H1 (cell line): Measurements from ENCODE around the gene BBS9. TPM values are rescaled to one million over a fixed set of nuclear protein-coding genes. Genes with fewer than 3 reads are reported as not detected.

Experiments used
- CTCF ChIA-PET: fragments of 300-600 bp; sonication (Branson Sonifier 250); formaldehyde crosslinking; loops from one replicate; lab custom pipeline; 2021; ENCODE audit not compliant: partially characterized antibody; lab: Charles Lee
- POLR2A ChIA-PET: fragments of 300-600 bp; sonication (Branson Sonifier 250); formaldehyde crosslinking; loops from one replicate; lab custom pipeline; 2021; ENCODE audit warnings: inconsistent platforms; ENCODE audit not compliant: partially characterized antibody; lab: Charles Lee
- DNase-seq, 2 experiments: peaks; one replicate each; pipeline versions ENCODE4 v3.0.0 to v3.0.0-alpha.2; 2010 to 2022; ENCODE audit warnings: low spot score in 2 of 2, low read depth in 1 of 2, mixed read lengths in 1 of 2
- FAIRE-seq: peaks from 2 replicates; lab custom pipeline; 2011; peaks lifted over from hg19 to GRCh38; lab: Jason Lieb, UNC
- H2AFZ ChIP-seq: 2 replicates; pipeline ENCODE4 v1.8.1; 2012; ENCODE audit warnings: low read length, inconsistent platforms
- H2AK5ac ChIP-seq: 2 replicates; pipeline ENCODE4 v1.6.1; 2013; ENCODE audit warnings: low read depth, low read length
- H2BK120ac ChIP-seq: replicated peaks from 2 replicates; pipeline ENCODE3; 2013; ENCODE audit warnings: low read depth, low read length, inconsistent platforms
- H2BK12ac ChIP-seq: 2 replicates; pipeline ENCODE4 v1.6.1; 2013; ENCODE audit warnings: low read depth, low read length
- H2BK15ac ChIP-seq: 2 replicates; pipeline ENCODE4 v1.6.1; 2013; ENCODE audit warnings: low read length
- H2BK20ac ChIP-seq: 2 replicates; pipeline ENCODE4 v1.6.1; 2013; ENCODE audit warnings: low read length
- H2BK5ac ChIP-seq: 2 replicates; pipeline ENCODE4 v1.6.1; 2013; ENCODE audit warnings: low read depth, low read length
- H3K14ac ChIP-seq: 2 replicates; pipeline ENCODE4 v1.6.1; 2013; ENCODE audit warnings: inconsistent platforms; ENCODE audit not compliant: insufficient read length
- H3K18ac ChIP-seq: 2 replicates; pipeline ENCODE4 v1.6.1; 2013; ENCODE audit warnings: low read length; ENCODE audit errors: extremely low read depth
- H3K23ac ChIP-seq: 2 replicates; pipeline ENCODE4 v1.6.1; 2013; ENCODE audit warnings: inconsistent platforms; ENCODE audit not compliant: insufficient read length
- H3K23me2 ChIP-seq: 2 replicates; pipeline ENCODE4 v1.6.1; 2013; ENCODE audit warnings: low read depth, low read length
- H3K27ac ChIP-seq: 2 replicates; pipeline ENCODE4 v1.6.1; 2011; ENCODE audit warnings: low read depth, low read length, inconsistent platforms
- H3K27me3 ChIP-seq, 4 experiments: replicated peaks in 1 of 4; 1 replicate in 1 of 4; 2 replicates in 3 of 4; pipeline versions ENCODE4 v1.6.1 to v1.8.1; 2011 to 2013; ENCODE audit warnings: low read length in 3 of 4, mild to moderate bottlenecking in 3 of 4, inconsistent platforms in 2 of 4, mixed read lengths in 2 of 4, moderate library complexity in 1 of 4; ENCODE audit not compliant: control insufficient read depth in 3 of 4, insufficient read depth in 3 of 4; ENCODE audit errors: extremely low read depth in 1 of 4
- H3K36me3 ChIP-seq, 4 experiments: 2 replicates each; pipeline versions ENCODE4 v1.6.1 to v1.8.1; 2011 to 2013; ENCODE audit warnings: mild to moderate bottlenecking in 4 of 4, low read length in 3 of 4, moderate library complexity in 2 of 4, control low read depth in 1 of 4, inconsistent platforms in 1 of 4; ENCODE audit not compliant: insufficient read depth in 4 of 4, control insufficient read depth in 2 of 4
- H3K4ac ChIP-seq: replicated peaks from 2 replicates; pipeline ENCODE3; 2013; ENCODE audit warnings: low read length, low read depth, mixed read lengths, inconsistent platforms; ENCODE audit not compliant: insufficient read length
- H3K4me1 ChIP-seq, 4 experiments: replicated peaks in 1 of 4; 1 replicate in 1 of 4; 2 replicates in 3 of 4; pipeline versions ENCODE4 v1.6.1 to v1.8.1; 2011 to 2013; ENCODE audit warnings: low read length in 3 of 4, inconsistent platforms in 2 of 4, mixed read lengths in 1 of 4; ENCODE audit not compliant: insufficient read depth in 4 of 4, control insufficient read depth in 3 of 4
- H3K4me2 ChIP-seq, 2 experiments: 2 replicates each; pipeline versions ENCODE4 v1.6.1 to v1.8.1; 2011 to 2013; ENCODE audit warnings: low read depth in 2 of 2, low read length in 2 of 2, control low read depth in 1 of 2, inconsistent platforms in 1 of 2, mild to moderate bottlenecking in 1 of 2; ENCODE audit not compliant: insufficient read depth in 1 of 2
- H3K4me3 ChIP-seq, 4 experiments: fragments of 200-600, 300-600 bp in 1 of 4; sonication (generic), shearing (Covaris generic), sonication (Bioruptor Twin) in 1 of 4; 2 replicates each; pipeline versions ENCODE4 v1.5.1 to v1.8.1; 2011 to 2016; ENCODE audit warnings: low read length in 4 of 4, low read depth in 3 of 4, control low read depth in 2 of 4, inconsistent platforms in 2 of 4, mild to moderate bottlenecking in 2 of 4, mixed read lengths in 1 of 4, moderate library complexity in 1 of 4; ENCODE audit not compliant: insufficient read depth in 2 of 4; ENCODE audit errors: extremely low read depth in 1 of 4
- H3K56ac ChIP-seq: replicated peaks from 2 replicates; pipeline ENCODE3; 2013; ENCODE audit warnings: low read depth, mild to moderate bottlenecking, mixed read lengths, low read length, inconsistent platforms; ENCODE audit not compliant: insufficient read length
- H3K79me1 ChIP-seq: 2 replicates; pipeline ENCODE4 v1.6.1; 2013; ENCODE audit warnings: low read depth, low read length, control low read depth
- H3K79me2 ChIP-seq, 2 experiments: 2 replicates each; pipeline versions ENCODE4 v1.6.1 to v1.8.1; 2012 to 2013; ENCODE audit warnings: low read length in 2 of 2, mild to moderate bottlenecking in 2 of 2, inconsistent platforms in 1 of 2; ENCODE audit not compliant: insufficient read depth in 2 of 2, control insufficient read depth in 1 of 2
- H3K9ac ChIP-seq, 4 experiments: replicated peaks in 1 of 4; 1 replicate in 1 of 4; 2 replicates in 3 of 4; pipeline versions ENCODE4 v1.6.1 to v1.8.1; 2011 to 2013; ENCODE audit warnings: low read depth in 3 of 4, low read length in 3 of 4, control low read depth in 2 of 4, mild to moderate bottlenecking in 2 of 4, moderate library complexity in 2 of 4, inconsistent platforms in 1 of 4; ENCODE audit errors: extremely low read depth in 1 of 4
- H3K9me3 ChIP-seq, 2 experiments: 2 replicates each; pipeline versions ENCODE4 v1.6.1 to v1.8.1; 2012 to 2013; ENCODE audit warnings: mild to moderate bottlenecking in 2 of 2, moderate library complexity in 2 of 2, control low read depth in 1 of 2, inconsistent platforms in 1 of 2, low read depth in 1 of 2, low read length in 1 of 2, mixed read lengths in 1 of 2; ENCODE audit not compliant: insufficient read depth in 2 of 2
- H4K20me1 ChIP-seq, 2 experiments: replicated peaks in 1 of 2; 2 replicates each; pipeline versions ENCODE3 to v1.8.1; 2011 to 2013; ENCODE audit warnings: inconsistent platforms in 2 of 2, low read length in 2 of 2, mild to moderate bottlenecking in 1 of 2; ENCODE audit not compliant: insufficient read depth in 2 of 2, control insufficient read depth in 1 of 2
- H4K5ac ChIP-seq: 2 replicates; pipeline ENCODE4 v1.6.1; 2013; ENCODE audit warnings: low read length, low read depth, mixed read lengths, inconsistent platforms; ENCODE audit not compliant: insufficient read length
- H4K8ac ChIP-seq: 2 replicates; pipeline ENCODE4 v1.8.0; 2013; ENCODE audit warnings: mild to moderate bottlenecking, moderate library complexity, low read length, inconsistent platforms; ENCODE audit not compliant: insufficient read depth; ENCODE audit errors: extremely low read depth
- H4K91ac ChIP-seq: replicated peaks from 2 replicates; pipeline ENCODE3; 2013; ENCODE audit warnings: low read length, mixed read lengths, inconsistent platforms; ENCODE audit not compliant: insufficient read length
- CHD2 ChIP-seq: IDR thresholded peaks from 2 replicates; pipeline ENCODE4 v1.6.1; 2012; ENCODE audit warnings: low read length, improper control_type of control experiment
- CREB1 ChIP-seq: IDR thresholded peaks from 2 replicates; pipeline ENCODE4 v1.6.1; 2012; ENCODE audit warnings: inconsistent platforms
- EGR1 ChIP-seq: IDR thresholded peaks from 2 replicates; pipeline ENCODE4 v1.6.1; 2011; ENCODE audit warnings: low read depth, low read length, borderline replicate concordance
- FOSL1 ChIP-seq: IDR thresholded peaks from 2 replicates; pipeline ENCODE4 v1.6.1; 2011; ENCODE audit warnings: mild to moderate bottlenecking, low read depth, low read length, moderate library complexity; ENCODE audit not compliant: insufficient read depth
- MAFK ChIP-seq: IDR thresholded peaks from 2 replicates; pipeline ENCODE4 v1.6.1; 2012; ENCODE audit warnings: low read depth, mild to moderate bottlenecking, improper control_type of control experiment, low read length
- NRF1 ChIP-seq: IDR thresholded peaks from 2 replicates; pipeline ENCODE4 v1.6.1; 2011; ENCODE audit warnings: mild to moderate bottlenecking, low read depth, low read length, improper control_type of control experiment
- RAD21 ChIP-seq, 2 experiments: IDR thresholded peaks in 1 of 2; conservative IDR thresholded peaks in 1 of 2; 2 replicates each; pipeline ENCODE4 v1.6.1; 2011; ENCODE audit warnings: low read depth in 2 of 2, low read length in 2 of 2, improper control_type of control experiment in 1 of 2, inconsistent platforms in 1 of 2, mild to moderate bottlenecking in 1 of 2, moderate library complexity in 1 of 2
- RNF2 ChIP-seq: fragments of 200-900, 300-1000 bp; sonication (generic); IDR thresholded peaks from 2 replicates; pipeline ENCODE4 v1.7.1; 2016; ENCODE audit warnings: borderline replicate concordance, low read depth, mild to moderate bottlenecking, antibody characterized with exemption, low read length; ENCODE audit not compliant: poor library complexity, severe bottlenecking; ENCODE audit errors: missing control alignments
- SIN3A ChIP-seq, 2 experiments: IDR thresholded peaks in 1 of 2; conservative IDR thresholded peaks in 1 of 2; 2 replicates each; pipeline ENCODE4 v1.6.1; 2011 to 2012; ENCODE audit warnings: low read length in 2 of 2, improper control_type of control experiment in 1 of 2, low read depth in 1 of 2, mild to moderate bottlenecking in 1 of 2
- SP1 ChIP-seq: IDR thresholded peaks from 2 replicates; pipeline ENCODE4 v1.6.1; 2011; ENCODE audit warnings: low read depth, low read length
- TEAD4 ChIP-seq: IDR thresholded peaks from 2 replicates; pipeline ENCODE4 v1.6.1; 2012; ENCODE audit warnings: low read depth, low read length, inconsistent platforms, mixed read lengths
- ZNF274 ChIP-seq: IDR thresholded peaks from 2 replicates; pipeline ENCODE4 v1.7.0; 2012; ENCODE audit warnings: low read length, borderline replicate concordance; ENCODE audit errors: extremely low read depth
- polyA plus RNA-seq, 7 experiments: library from polyadenylated mRNA; depleted of rRNA in 3 of 7; stranded (reverse) in 5 of 7; unstranded in 2 of 7; fragments of >200 nt in 5 of 7; fragments of 200-250 nt in 2 of 7; gene quantifications; 1 replicate in 5 of 7; 2 replicates in 1 of 7; 4 replicates in 1 of 7; pipeline versions ENCODE4 v1.2.1 to v1.2.3, GENCODE V29; 2011 to 2013; ENCODE audit warnings: missing spikeins in 2 of 7, mixed read lengths in 2 of 7
- total RNA-seq: library from RNA; stranded (reverse); fragmentation: NEBNext Ultra II Directional; extraction: Animal tissue kit (Norgen Biotek cat#: 25700); gene quantifications from 2 replicates; pipeline ENCODE4 v1.2.1, GENCODE V29; 2021
- TF ChIP-seq, protein P1 (sequence below): IDR thresholded peaks from 2 replicates; pipeline ENCODE4 v1.6.1; 2012; ENCODE audit warnings: inconsistent platforms

Gene BBS9
- total and polyA plus RNA-seq, 2 of the 8 experiments (the other 6 are each of a cell fraction or from before 2014, with no cell fraction given), result 22.3 to 37.0 TPM

DNA sequence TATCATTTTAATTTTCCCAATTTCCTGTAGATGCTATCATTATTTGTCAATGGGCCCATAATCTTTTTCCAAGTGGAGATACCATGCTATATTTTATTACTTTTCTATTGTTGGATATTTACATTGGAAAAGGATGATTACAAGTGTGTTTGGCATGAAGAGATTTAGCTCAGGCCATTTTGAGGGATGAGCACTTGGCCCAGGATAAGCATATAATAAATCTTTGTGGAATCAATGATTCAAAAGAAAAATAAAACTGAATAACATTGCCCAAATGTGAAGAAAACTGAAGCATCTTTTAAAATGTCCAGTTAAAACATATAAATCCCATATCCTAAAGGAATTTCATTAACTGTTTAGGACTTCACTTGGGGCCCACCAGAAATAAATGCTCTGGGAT, 515.1 kb downstream of the BBS9 start:
- H4K5ac ChIP-seq, result no peak overlapping the region
- H3K9me3 ChIP-seq, result peaks cover 0 to 7% of the 10 kb centered on the region in 2 experiments; a peak in 1 of 4 replicates
- DNase-seq, result no peak
- no peaks in the 10 kb centered on the region for H3K79me1 ChIP-seq
- H3K23me2 ChIP-seq, result no peaks in the 10 kb centered on the region
- no peak overlapping the region for H3K4me2 ChIP-seq
- no peak overlapping the region for H4K8ac ChIP-seq
- no peak overlapping the region for H3K4ac ChIP-seq
- H3K27ac ChIP-seq, result no peak overlapping the region
- no peak overlapping the region for H2BK12ac ChIP-seq
- H3K9ac ChIP-seq, result no peak overlapping the region
- no peaks in the 10 kb centered on the region for H3K79me2 ChIP-seq
- H3K23ac ChIP-seq, result no peak overlapping the region
- no peak overlapping the region for H2AFZ ChIP-seq
- FAIRE-seq, result no peak
- no peaks in the 10 kb centered on the region for H4K20me1 ChIP-seq
- no peak overlapping the region for H4K91ac ChIP-seq
- no peak overlapping the region for H3K14ac ChIP-seq
- CTCF ChIA-PET, result no interaction called here
- no peak overlapping the region for H2BK15ac ChIP-seq
- POLR2A ChIA-PET, result no interaction called here
- no peak overlapping the region for H2BK20ac ChIP-seq
- H2BK5ac ChIP-seq, result no peak overlapping the region
- H3K36me3 ChIP-seq, result peaks cover 0 to 5% (median 1%) of the 10 kb centered on the region in 4 experiments; a peak in 3 of 8 replicates
- no peak overlapping the region for H3K4me3 ChIP-seq
- no peaks in the 10 kb centered on the region for H3K4me1 ChIP-seq
- H2BK120ac ChIP-seq, result no peak overlapping the region
- no peak overlapping the region for H3K56ac ChIP-seq
- no peak overlapping the region for H2AK5ac ChIP-seq
- H3K27me3 ChIP-seq, result no peaks in the 10 kb centered on the region
- H3K18ac ChIP-seq, result no peak overlapping the region
- TF ChIP-seq EGR1 (no peak), CHD2 (no peak), SIN3A (conservative IDR thresholded peaks at IDR 0.05 in 1 of 2, IDR thresholded peaks at IDR 0.05 in 1 of 2; ENCODE audit: low read depth in 1 of 2, low read length in 2 of 2) (no peak), MAFK (no peak), ZNF274 (no peak), CREB1 (no peak), TEAD4 (no peak), FOSL1 (no peak), SP1 (no peak), RNF2 (no peak), RAD21 (IDR thresholded peaks at IDR 0.05 in 1 of 2, conservative IDR thresholded peaks at IDR 0.05 in 1 of 2; ENCODE audit: low read depth in 2 of 2, low read length in 2 of 2) (no peak), NRF1 (no peak)
- TF ChIP-seq, protein P1, sequence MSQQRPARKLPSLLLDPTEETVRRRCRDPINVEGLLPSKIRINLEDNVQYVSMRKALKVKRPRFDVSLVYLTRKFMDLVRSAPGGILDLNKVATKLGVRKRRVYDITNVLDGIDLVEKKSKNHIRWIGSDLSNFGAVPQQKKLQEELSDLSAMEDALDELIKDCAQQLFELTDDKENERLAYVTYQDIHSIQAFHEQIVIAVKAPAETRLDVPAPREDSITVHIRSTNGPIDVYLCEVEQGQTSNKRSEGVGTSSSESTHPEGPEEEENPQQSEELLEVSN, result no peak
